ENCODE measurements around the gene ZNF385B.

DNA sequence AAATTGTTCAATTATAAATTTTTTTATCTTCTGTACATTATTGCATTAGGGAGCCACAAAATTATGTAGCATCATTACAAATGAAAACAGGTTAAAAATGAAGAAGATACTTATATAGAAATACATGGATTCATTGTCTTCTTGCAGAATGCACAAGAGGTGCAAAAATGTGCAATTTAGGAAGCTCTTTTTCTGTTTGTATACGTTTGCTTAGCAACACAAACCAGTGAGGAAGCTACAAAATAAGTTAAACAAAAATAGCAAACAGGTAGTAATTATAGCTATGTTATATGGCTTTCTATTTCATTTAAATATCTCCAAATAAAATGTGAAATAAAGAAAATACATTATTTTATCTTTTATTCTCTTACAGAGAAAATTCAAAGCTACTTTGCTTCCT, 419.2 kb downstream of the ZNF385B start:
- TF ChIP-seq, protein P1, sequence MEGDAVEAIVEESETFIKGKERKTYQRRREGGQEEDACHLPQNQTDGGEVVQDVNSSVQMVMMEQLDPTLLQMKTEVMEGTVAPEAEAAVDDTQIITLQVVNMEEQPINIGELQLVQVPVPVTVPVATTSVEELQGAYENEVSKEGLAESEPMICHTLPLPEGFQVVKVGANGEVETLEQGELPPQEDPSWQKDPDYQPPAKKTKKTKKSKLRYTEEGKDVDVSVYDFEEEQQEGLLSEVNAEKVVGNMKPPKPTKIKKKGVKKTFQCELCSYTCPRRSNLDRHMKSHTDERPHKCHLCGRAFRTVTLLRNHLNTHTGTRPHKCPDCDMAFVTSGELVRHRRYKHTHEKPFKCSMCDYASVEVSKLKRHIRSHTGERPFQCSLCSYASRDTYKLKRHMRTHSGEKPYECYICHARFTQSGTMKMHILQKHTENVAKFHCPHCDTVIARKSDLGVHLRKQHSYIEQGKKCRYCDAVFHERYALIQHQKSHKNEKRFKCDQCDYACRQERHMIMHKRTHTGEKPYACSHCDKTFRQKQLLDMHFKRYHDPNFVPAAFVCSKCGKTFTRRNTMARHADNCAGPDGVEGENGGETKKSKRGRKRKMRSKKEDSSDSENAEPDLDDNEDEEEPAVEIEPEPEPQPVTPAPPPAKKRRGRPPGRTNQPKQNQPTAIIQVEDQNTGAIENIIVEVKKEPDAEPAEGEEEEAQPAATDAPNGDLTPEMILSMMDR (IDR thresholded peaks at IDR 0.05) = no peak
- TF ChIP-seq EZH2 (IDR thresholded peaks at IDR 0.05; ENCODE audit: borderline replicate concordance, insufficient read depth, low read depth, low read length, poor library complexity, severe bottlenecking) = no peak

All from B cell (primary cell).